GM12878 (cell line): ENCODE data around the gene WNT9A. TPM values are rescaled to one million over a fixed set of nuclear protein-coding genes. Genes with fewer than 3 reads are reported as not detected.

Experiments
- ATAC-seq: fragments of 200-7000 bp; cut with Tn5 transposase; 3 replicates; pipeline ENCODE4 v1.9.1; 2020; ENCODE audit warnings: mild to moderate bottlenecking, moderate library complexity
- BruUV-seq: library from RNA; stranded (reverse); fragments of 400-500 nt; replicated peaks from 2 replicates; lab custom pipeline; 2021; lab: Mats Ljungman, UMichigan
- CTCF ChIA-PET: fragments of 300-600 bp; sonication (Branson Sonifier 250); formaldehyde crosslinking; extraction: SDS; loops from one replicate; lab custom pipeline; 2021; ENCODE audit warnings: inconsistent platforms; lab: Yijun Ruan, JAX
- POLR2A ChIA-PET: fragments of 350-600 bp; formaldehyde crosslinking; extraction: SDS; loops from one replicate; lab custom pipeline; 2021; ENCODE audit warnings: inconsistent platforms; lab: Charles Lee
- RAD21 ChIA-PET: fragments of 300-600 bp; sonication (Branson Sonifier 250); formaldehyde crosslinking; loops from one replicate; lab custom pipeline; 2023; ENCODE audit warnings: antibody characterized with exemption; ENCODE audit not compliant: unreplicated experiment; lab: Charles Lee
- SMC1A ChIA-PET: fragments of 300-600 bp; sonication (Branson Sonifier 250); formaldehyde crosslinking; loops from one replicate; lab custom pipeline; 2023; ENCODE audit not compliant: unreplicated experiment, uncharacterized antibody; lab: Charles Lee
- DNase-seq: peaks from one replicate; pipeline ENCODE4 v3.0.0-alpha.2; 2011; ENCODE audit warnings: low read depth, low spot score
- FAIRE-seq: peaks from 3 replicates; lab custom pipeline; 2011; peaks lifted over from hg19 to GRCh38; lab: Jason Lieb, UNC
- H2AFZ ChIP-seq: 2 replicates; pipeline ENCODE4 v1.6.0; 2011; ENCODE audit warnings: low read depth, low read length, control low read depth; ENCODE audit not compliant: control insufficient read depth
- H3K27ac ChIP-seq: 2 replicates; pipeline ENCODE4 v1.5.1; 2011; ENCODE audit warnings: control low read depth; ENCODE audit not compliant: control insufficient read depth, insufficient read depth
- H3K27me3 ChIP-seq, 2 experiments: replicated peaks in 1 of 2; 2 replicates each; pipeline versions ENCODE4 v1.6.0 to v1.6.1; 2011; ENCODE audit warnings: low read length in 1 of 2; ENCODE audit not compliant: control insufficient read depth in 2 of 2, insufficient read depth in 2 of 2
- H3K36me3 ChIP-seq, 2 experiments: 2 replicates each; pipeline ENCODE4 v1.5.1; 2011; ENCODE audit warnings: low read length in 1 of 2; ENCODE audit not compliant: control insufficient read depth in 2 of 2, insufficient read depth in 2 of 2
- H3K4me1 ChIP-seq: 2 replicates; pipeline ENCODE4 v1.6.1; 2011; ENCODE audit warnings: mild to moderate bottlenecking, low read length, moderate library complexity, mixed read lengths; ENCODE audit not compliant: control insufficient read depth, insufficient read depth
- H3K4me2 ChIP-seq: 2 replicates; pipeline ENCODE4 v1.6.0; 2011; ENCODE audit warnings: control low read depth; ENCODE audit not compliant: control insufficient read depth, insufficient read depth
- H3K4me3 ChIP-seq: fragments of 200-600 bp; sonication (generic); 2 replicates; pipeline ENCODE4 v1.5.1; 2016
- H3K79me2 ChIP-seq: 2 replicates; pipeline ENCODE4 v1.6.0; 2011; ENCODE audit warnings: low read length; ENCODE audit not compliant: control insufficient read depth, insufficient read depth
- H3K9ac ChIP-seq: 2 replicates; pipeline ENCODE4 v1.8.0; 2011; ENCODE audit warnings: low read length, control low read depth, mixed read lengths; ENCODE audit not compliant: control insufficient read depth, insufficient read depth
- H3K9me3 ChIP-seq: replicated peaks from 3 replicates; pipeline ENCODE4 v1.5.1; 2011; ENCODE audit warnings: mild to moderate bottlenecking, low read length; ENCODE audit not compliant: control insufficient read depth, insufficient read depth
- H4K20me1 ChIP-seq: 2 replicates; pipeline ENCODE4 v1.6.0; 2011; ENCODE audit not compliant: control insufficient read depth, insufficient read depth
- CEBPB ChIP-seq, 2 experiments: fragments of 150-350 bp in 1 of 2; IDR thresholded peaks; 2 replicates each; pipeline ENCODE4 v1.6.1; 2012 to 2014; ENCODE audit warnings: low read depth in 2 of 2, low read length in 2 of 2, borderline replicate concordance in 1 of 2, inconsistent platforms in 1 of 2
- EZH2 ChIP-seq: IDR thresholded peaks from 2 replicates; pipeline ENCODE4 v1.6.1; 2012; ENCODE audit warnings: low read depth, mild to moderate bottlenecking, control low read depth, inconsistent platforms, low read length, borderline replicate concordance; ENCODE audit not compliant: control insufficient read depth
- KLF5 ChIP-seq: fragments of 450-650 bp; IDR thresholded peaks from 2 replicates; pipeline ENCODE4 v1.6.1; 2014; ENCODE audit warnings: mild to moderate bottlenecking; ENCODE audit not compliant: partially characterized antibody
- MYB ChIP-seq: fragments of 150-350 bp; IDR thresholded peaks from 2 replicates; pipeline ENCODE4 v1.6.1; 2014; ENCODE audit warnings: mild to moderate bottlenecking, low read depth, low read length, borderline replicate concordance
- NFYA ChIP-seq: IDR thresholded peaks from 2 replicates; pipeline ENCODE4 v1.6.1; 2011; ENCODE audit warnings: low read depth, mild to moderate bottlenecking, low read length, improper control_type of control experiment, borderline replicate concordance
- NR2C1 ChIP-seq: fragments of 450-650 bp; IDR thresholded peaks from 2 replicates; pipeline ENCODE4 v1.6.1; 2017; ENCODE audit warnings: antibody characterized with exemption, mild to moderate bottlenecking, moderate library complexity
- NR2C2 ChIP-seq: IDR thresholded peaks from 2 replicates; pipeline ENCODE4 v1.6.1; 2011; ENCODE audit warnings: borderline replicate concordance, low read depth; ENCODE audit not compliant: control insufficient read depth, insufficient read length
- PAX5 ChIP-seq: IDR thresholded peaks from 2 replicates; pipeline ENCODE4 v1.6.1; 2011; ENCODE audit warnings: low read depth, low read length, borderline replicate concordance
- WGBS: methylation state at CpG from one replicate; pipeline ENCODE4 v1.1.6; 2016; ENCODE audit warnings: low lambda C conversion rate; ENCODE audit not compliant: insufficient replicate concordance, insufficient coverage; ENCODE audit errors: missing lambda C conversion rate; 5-methylcytosine and 5-hydroxymethylcytosine counted together
- in situ Hi-C: fragments of 300-500 bp; cut with MboI; formaldehyde crosslinking; loops from 9 replicates; pipeline ENCODE4 v1.14.3; 2018; ENCODE audit warnings: mixed read lengths
- intact Hi-C: fragments of 100-400 bp; cut with micrococcal nuclease; formaldehyde crosslinking; loops from one replicate; pipeline ENCODE4 v1.14.2; 2022; ENCODE audit not compliant: unreplicated experiment
- polyA plus RNA-seq, 11 experiments: library from polyadenylated mRNA; depleted of rRNA in 4 of 11; unstranded in 6 of 11; stranded (reverse) in 5 of 11; fragments of >200 nt; fragmentation: Nextera tagmentation in 4 of 11; fragmentation: Illumina TruSeq in 1 of 11; extraction: Ambion mirVana in 4 of 11; extraction: Trizol in 1 of 11; gene quantifications; 1 replicate in 1 of 11; 2 replicates in 10 of 11; pipeline versions ENCODE4 v1.2.1 to v1.2.3, GENCODE V29; 2011 to 2016; ENCODE audit warnings: inconsistent platforms in 2 of 11, missing spikeins in 2 of 11, low read depth in 1 of 11
- total RNA-seq, 4 experiments: library from RNA; depleted of rRNA in 3 of 4; stranded (reverse); fragments of >200 nt in 3 of 4; fragmentation: Illumina TruSeq in 1 of 4; extraction: Trizol in 1 of 4; gene quantifications; 2 replicates each; pipeline versions ENCODE4 v1.2.1 to v1.2.3, GENCODE V29; 2013 to 2021
- TF ChIP-seq, protein P1 (sequence below): fragments of 450-650 bp; IDR thresholded peaks from 2 replicates; pipeline ENCODE4 v1.6.1; 2017; ENCODE audit warnings: low read depth, mild to moderate bottlenecking, moderate library complexity
- TF ChIP-seq, protein P2 (sequence below): IDR thresholded peaks from 2 replicates; pipeline ENCODE4 v1.6.1; 2012; ENCODE audit warnings: mild to moderate bottlenecking, low read depth, low read length
- TF ChIP-seq, protein P3 (sequence below): fragments of 450-650 bp; IDR thresholded peaks from 2 replicates; pipeline ENCODE4 v1.6.1; 2017; ENCODE audit warnings: borderline replicate concordance

Gene WNT9A
- total and polyA plus RNA-seq, 10 of the 15 experiments (the other 5 are each of a cell fraction or from before 2014, with no cell fraction given), result not detected

DNA sequence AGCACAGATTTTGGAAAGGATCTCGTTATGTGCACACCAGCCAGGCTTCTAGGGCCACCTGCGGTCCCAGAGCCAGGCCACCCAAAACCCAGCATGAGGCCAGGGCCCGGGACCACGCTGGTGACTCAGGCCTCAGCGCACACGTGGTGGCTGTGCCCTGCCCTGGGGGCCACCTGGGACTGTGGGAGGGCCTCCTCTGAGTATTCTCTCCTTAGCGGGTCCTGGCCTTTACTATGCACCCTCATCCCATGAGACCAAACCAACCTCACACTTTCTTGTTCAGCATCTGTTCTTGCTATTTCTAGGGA is 9.9 kb downstream of the WNT9A start (continued):
- no peak for TF ChIP-seq EZH2
- TF ChIP-seq, protein P1, sequence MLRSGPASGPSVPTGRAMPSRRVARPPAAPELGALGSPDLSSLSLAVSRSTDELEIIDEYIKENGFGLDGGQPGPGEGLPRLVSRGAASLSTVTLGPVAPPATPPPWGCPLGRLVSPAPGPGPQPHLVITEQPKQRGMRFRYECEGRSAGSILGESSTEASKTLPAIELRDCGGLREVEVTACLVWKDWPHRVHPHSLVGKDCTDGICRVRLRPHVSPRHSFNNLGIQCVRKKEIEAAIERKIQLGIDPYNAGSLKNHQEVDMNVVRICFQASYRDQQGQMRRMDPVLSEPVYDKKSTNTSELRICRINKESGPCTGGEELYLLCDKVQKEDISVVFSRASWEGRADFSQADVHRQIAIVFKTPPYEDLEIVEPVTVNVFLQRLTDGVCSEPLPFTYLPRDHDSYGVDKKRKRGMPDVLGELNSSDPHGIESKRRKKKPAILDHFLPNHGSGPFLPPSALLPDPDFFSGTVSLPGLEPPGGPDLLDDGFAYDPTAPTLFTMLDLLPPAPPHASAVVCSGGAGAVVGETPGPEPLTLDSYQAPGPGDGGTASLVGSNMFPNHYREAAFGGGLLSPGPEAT, result no peak
- TF ChIP-seq NR2C2, result no peak
- TF ChIP-seq, all 136 proteins: peak for 0

DNA sequence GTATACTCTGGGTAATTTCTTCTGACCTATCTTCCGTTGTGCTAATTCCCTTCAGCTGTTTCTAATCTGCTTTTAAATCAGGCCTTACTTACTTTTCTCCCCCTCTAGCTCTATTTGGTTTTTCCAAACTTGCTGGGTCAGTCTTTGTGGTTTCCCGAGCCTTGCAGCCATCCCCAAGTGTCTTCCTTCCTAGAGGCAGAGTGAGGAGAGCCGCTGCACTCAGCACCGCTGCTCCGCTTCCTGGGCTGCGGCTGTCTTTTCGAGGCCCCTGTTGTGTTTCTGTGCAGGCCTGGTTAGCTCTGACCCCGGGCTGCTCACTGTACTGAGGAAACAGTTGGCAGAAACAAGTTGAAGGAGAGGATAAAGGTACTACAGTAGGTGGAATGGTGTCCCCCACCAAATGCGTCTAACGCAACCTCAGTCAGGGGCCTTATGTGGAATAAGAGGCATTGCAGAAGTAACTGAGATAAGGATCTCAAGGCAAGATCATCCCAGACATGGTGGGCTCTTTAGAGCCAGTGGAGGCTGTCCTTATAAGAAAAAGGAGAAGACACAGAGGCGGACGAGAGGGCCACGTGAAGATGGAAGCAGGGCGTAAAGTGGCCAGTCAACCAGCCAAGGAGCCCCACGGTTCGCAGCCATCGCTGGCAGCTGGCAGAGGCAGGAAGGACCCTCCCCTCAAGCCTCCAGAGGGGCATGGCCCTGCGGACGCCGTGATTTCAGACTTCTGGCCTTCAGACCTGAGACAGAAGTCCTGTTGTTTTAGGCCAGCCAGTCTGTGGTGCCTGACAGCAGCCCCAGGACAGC is 10.5 kb downstream of the WNT9A start:
- DNase-seq (no peak), ATAC-seq (no peak), FAIRE-seq (no peak)
- no peak overlapping the region for H3K9ac ChIP-seq
- H2AFZ ChIP-seq, result no peak overlapping the region
- H3K27ac ChIP-seq, result no peak overlapping the region
- SMC1A ChIA-PET, result no interaction called here
- no TSS peak for BruUV-seq
- H3K4me3 ChIP-seq, result no peak overlapping the region
- POLR2A ChIA-PET, result no interaction called here
- no peaks in the 10 kb centered on the region; a peak in 2 of 4 replicates for H3K27me3 ChIP-seq
- intact Hi-C loops (no loop called here), in situ Hi-C loops (no loop called here)
- no peaks in the 10 kb centered on the region for H3K4me1 ChIP-seq
- H4K20me1 ChIP-seq, result no peaks in the 10 kb centered on the region; the same call in 1 of the 2 replicates
- no peaks in the 10 kb centered on the region for H3K79me2 ChIP-seq
- WGBS, result 24% methylated on average over 20 of the region's 20 CpGs
- no peaks in the 10 kb centered on the region for H3K9me3 ChIP-seq
- no peak overlapping the region for H3K4me2 ChIP-seq
- H3K36me3 ChIP-seq, result no peaks in the 10 kb centered on the region
- RAD21 ChIA-PET, result no interaction called here
- TF ChIP-seq KLF5 (no peak), CEBPB (IDR thresholded peaks at IDR 0.05; ENCODE audit: borderline replicate concordance in 1 of 2, low read depth in 2 of 2, low read length in 2 of 2) (no peak), MYB (no peak), NFYA (no peak), PAX5 (no peak), NR2C1 (no peak)
- TF ChIP-seq, protein P2, sequence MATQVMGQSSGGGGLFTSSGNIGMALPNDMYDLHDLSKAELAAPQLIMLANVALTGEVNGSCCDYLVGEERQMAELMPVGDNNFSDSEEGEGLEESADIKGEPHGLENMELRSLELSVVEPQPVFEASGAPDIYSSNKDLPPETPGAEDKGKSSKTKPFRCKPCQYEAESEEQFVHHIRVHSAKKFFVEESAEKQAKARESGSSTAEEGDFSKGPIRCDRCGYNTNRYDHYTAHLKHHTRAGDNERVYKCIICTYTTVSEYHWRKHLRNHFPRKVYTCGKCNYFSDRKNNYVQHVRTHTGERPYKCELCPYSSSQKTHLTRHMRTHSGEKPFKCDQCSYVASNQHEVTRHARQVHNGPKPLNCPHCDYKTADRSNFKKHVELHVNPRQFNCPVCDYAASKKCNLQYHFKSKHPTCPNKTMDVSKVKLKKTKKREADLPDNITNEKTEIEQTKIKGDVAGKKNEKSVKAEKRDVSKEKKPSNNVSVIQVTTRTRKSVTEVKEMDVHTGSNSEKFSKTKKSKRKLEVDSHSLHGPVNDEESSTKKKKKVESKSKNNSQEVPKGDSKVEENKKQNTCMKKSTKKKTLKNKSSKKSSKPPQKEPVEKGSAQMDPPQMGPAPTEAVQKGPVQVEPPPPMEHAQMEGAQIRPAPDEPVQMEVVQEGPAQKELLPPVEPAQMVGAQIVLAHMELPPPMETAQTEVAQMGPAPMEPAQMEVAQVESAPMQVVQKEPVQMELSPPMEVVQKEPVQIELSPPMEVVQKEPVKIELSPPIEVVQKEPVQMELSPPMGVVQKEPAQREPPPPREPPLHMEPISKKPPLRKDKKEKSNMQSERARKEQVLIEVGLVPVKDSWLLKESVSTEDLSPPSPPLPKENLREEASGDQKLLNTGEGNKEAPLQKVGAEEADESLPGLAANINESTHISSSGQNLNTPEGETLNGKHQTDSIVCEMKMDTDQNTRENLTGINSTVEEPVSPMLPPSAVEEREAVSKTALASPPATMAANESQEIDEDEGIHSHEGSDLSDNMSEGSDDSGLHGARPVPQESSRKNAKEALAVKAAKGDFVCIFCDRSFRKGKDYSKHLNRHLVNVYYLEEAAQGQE, result no peak
- TF ChIP-seq, protein P3, sequence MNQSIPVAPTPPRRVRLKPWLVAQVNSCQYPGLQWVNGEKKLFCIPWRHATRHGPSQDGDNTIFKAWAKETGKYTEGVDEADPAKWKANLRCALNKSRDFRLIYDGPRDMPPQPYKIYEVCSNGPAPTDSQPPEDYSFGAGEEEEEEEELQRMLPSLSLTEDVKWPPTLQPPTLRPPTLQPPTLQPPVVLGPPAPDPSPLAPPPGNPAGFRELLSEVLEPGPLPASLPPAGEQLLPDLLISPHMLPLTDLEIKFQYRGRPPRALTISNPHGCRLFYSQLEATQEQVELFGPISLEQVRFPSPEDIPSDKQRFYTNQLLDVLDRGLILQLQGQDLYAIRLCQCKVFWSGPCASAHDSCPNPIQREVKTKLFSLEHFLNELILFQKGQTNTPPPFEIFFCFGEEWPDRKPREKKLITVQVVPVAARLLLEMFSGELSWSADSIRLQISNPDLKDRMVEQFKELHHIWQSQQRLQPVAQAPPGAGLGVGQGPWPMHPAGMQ, result no peak
- CTCF ChIA-PET, result interaction anchor here (0.7 kb wide), 1 partner anchor 82 kb away, joined by 3 read pairs; no protein-coding TSS in a partner anchor
